Peyer's patch (tissue), 4 donors: ENCODE measurements around the gene ACTN3.

ENCODE experiments used
- CTCF ChIP-seq, 6 experiments: fragments of 450-650 bp in 4 of 6; fragments of 200-600 bp in 2 of 6; sonication (generic) in 1 of 6; IDR thresholded peaks; one replicate each; pipeline ENCODE4 v1.5.1; 2017 to 2019; ENCODE audit warnings: antibody characterized with exemption in 6 of 6, mild to moderate bottlenecking in 3 of 6, moderate library complexity in 1 of 6
- POLR2A ChIP-seq, 2 donors: fragments of 450-650 bp; IDR thresholded peaks; one replicate each; pipeline ENCODE4 v1.5.1; 2017; ENCODE audit warnings: antibody characterized with exemption in 2 of 2, mild to moderate bottlenecking in 2 of 2, moderate library complexity in 2 of 2

DNA sequence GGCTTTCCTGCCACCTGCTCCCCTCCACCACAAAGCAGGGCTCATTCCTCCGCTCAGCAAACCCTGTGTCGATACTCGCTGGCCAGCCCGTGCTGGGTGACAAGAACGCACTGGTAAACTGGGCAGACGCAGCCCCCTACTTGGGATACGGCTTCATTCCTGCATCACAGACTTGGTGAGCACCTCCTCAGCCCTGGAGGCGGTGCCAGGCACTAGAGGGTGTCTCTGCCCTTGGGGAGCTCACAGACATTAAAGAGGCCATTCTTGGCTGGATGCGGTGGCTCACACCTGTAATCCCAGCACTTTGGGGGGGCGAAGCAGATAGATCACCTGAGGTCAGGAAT is 6.9 kb upstream of the ACTN3 start:
- TF ChIP-seq CTCF (IDR thresholded peaks at IDR 0.05) (no peak), POLR2A (IDR thresholded peaks at IDR 0.05) (no peak)
